CD4-positive, CD25-positive, alpha-beta regulatory T cell (primary cell): ENCODE measurements around the gene SPANXD. TPM values are rescaled to one million over a fixed set of nuclear protein-coding genes. Genes with fewer than 3 reads are reported as not detected.

ENCODE experiments used
- ATAC-seq, 2 donors: fragments of 150-1000 bp; cut with Tn5 transposase; one replicate each; pipeline ENCODE4 v1.10.0; 2021; ENCODE audit warnings: low read depth in 2 of 2, moderate number of reproducible peaks in 2 of 2, moderate library complexity in 1 of 2
- DNase-seq, 3 donors: peaks; one replicate each; pipeline versions ENCODE4 v3.0.0 to v3.0.0-alpha.2; 2012 to 2022; ENCODE audit warnings: mixed read lengths in 1 of 3
- H3K27ac ChIP-seq: one replicate; pipeline ENCODE4 v1.7.0; 2013; ENCODE audit warnings: mild to moderate bottlenecking, low read length; ENCODE audit not compliant: insufficient read depth, poor library complexity, severe bottlenecking
- H3K27me3 ChIP-seq: one replicate; pipeline ENCODE4 v1.7.0; 2013; ENCODE audit warnings: low read length; ENCODE audit not compliant: control insufficient read depth, insufficient read depth
- H3K36me3 ChIP-seq: one replicate; pipeline ENCODE4 v1.7.0; 2013; ENCODE audit warnings: mild to moderate bottlenecking, low read length, moderate library complexity; ENCODE audit not compliant: control insufficient read depth, insufficient read depth
- H3K4me1 ChIP-seq: 2 replicates; pipeline ENCODE4 v1.7.0; 2013; ENCODE audit warnings: mild to moderate bottlenecking, low read length; ENCODE audit not compliant: insufficient read depth, control insufficient read depth, poor library complexity, severe bottlenecking
- H3K4me3 ChIP-seq: one replicate; pipeline ENCODE4 v1.7.0; 2013; ENCODE audit warnings: low read depth, mild to moderate bottlenecking, low read length, moderate library complexity
- H3K9me3 ChIP-seq, 2 experiments: 1 replicate in 1 of 2; 2 replicates in 1 of 2; pipeline ENCODE4 v1.7.0; 2013; ENCODE audit warnings: low read length in 2 of 2, mild to moderate bottlenecking in 1 of 2, moderate library complexity in 1 of 2; ENCODE audit not compliant: control insufficient read depth in 2 of 2
- H3K27ac Mint-ChIP-seq, 3 donors: one replicate each; pipeline ENCODE4 v1.8.0; 2020 to 2022; ENCODE audit warnings: mild to moderate bottlenecking in 3 of 3, mixed read lengths in 3 of 3, moderate library complexity in 2 of 3
- H3K27me3 Mint-ChIP-seq: one replicate; pipeline ENCODE4 v1.8.0; 2022; ENCODE audit warnings: mild to moderate bottlenecking, mixed read lengths
- H3K36me3 Mint-ChIP-seq: one replicate; pipeline ENCODE4 v1.8.0; 2020; ENCODE audit warnings: mixed read lengths
- H3K4me1 Mint-ChIP-seq, 4 donors: one replicate each; pipeline ENCODE4 v1.8.0; 2020 to 2022; ENCODE audit warnings: mixed read lengths in 4 of 4, mild to moderate bottlenecking in 1 of 4
- H3K4me3 Mint-ChIP-seq, 4 donors: one replicate each; pipeline ENCODE4 v1.8.0; 2020 to 2022; ENCODE audit warnings: mild to moderate bottlenecking in 4 of 4, mixed read lengths in 4 of 4, moderate library complexity in 3 of 4
- H3K9me3 Mint-ChIP-seq, 7 donors: one replicate each; pipeline ENCODE4 v1.8.0; 2020 to 2022; ENCODE audit warnings: mixed read lengths in 7 of 7, mild to moderate bottlenecking in 3 of 7, moderate library complexity in 2 of 7
- polyA plus RNA-seq, 4 donors: library from polyadenylated mRNA; unstranded; fragments of 300-500 nt; fragmentation: Illumina TruSeq; gene quantifications; one replicate each; pipeline ENCODE4 v1.2.3, GENCODE V29; 2021
- total RNA-seq: library from RNA; stranded (reverse); gene quantifications from one replicate; pipeline ENCODE4 v1.2.3, GENCODE V29; 2022

Gene SPANXD
- total and polyA plus RNA-seq, 5 donors from 2014 or later: not detected

DNA sequence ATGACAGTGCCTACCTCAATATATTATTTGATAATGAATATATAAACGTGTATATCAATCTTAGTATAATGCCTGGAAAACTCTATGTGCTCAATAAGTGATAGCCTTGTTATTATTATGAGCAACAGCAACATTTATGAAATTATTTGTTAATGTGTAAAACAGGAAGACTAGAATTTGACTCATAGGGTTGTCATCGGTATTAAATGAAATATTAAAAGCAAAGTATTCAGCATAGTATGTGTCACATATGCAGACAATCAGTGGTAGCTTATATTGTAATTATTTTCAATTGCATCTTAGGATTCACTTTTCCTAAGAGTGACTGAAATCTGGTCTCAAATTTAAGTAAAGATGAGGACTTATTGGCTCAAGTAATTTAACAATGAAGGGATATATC, 24.6 kb downstream of the SPANXD start:
- no peaks in the 10 kb centered on the region for H3K36me3 Mint-ChIP-seq
- no peak for ATAC-seq

DNA sequence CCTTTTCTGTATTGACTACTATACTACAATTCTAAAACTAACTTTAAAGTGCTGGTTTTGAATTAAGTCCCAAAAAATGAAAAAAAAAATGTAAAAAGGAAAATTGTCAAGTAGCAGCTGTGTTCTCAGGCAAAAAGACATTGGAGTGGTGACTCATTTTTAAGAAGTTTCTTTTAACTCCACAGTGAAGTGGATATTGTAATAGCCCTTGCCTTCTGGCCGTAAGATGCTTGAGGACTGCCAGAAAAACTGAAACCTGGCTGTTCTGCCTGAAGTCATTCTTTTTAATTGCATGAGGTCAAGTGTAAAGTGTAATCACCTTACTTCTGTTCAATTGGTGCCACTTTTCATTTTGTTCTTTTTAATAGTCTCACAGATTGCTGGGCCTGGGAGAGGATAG, 28.9 kb downstream of the SPANXD start:
- peaks cover 0 to 3% (median 0%) of the 10 kb centered on the region in 7 donors for H3K9me3 Mint-ChIP-seq
- H3K27me3 Mint-ChIP-seq: no peaks in the 10 kb centered on the region
- no peaks in the 10 kb centered on the region for H3K4me1 Mint-ChIP-seq
- no peak overlapping the region for H3K27ac Mint-ChIP-seq
- no peaks in the 10 kb centered on the region for H3K36me3 Mint-ChIP-seq
- Histone ChIP-seq H3K27me3 (no peaks in the 10 kb centered on the region), H3K4me3 (no peak overlapping the region), H3K27ac (no peak overlapping the region), H3K9me3 (peaks cover 0 to 3% of the 10 kb centered on the region in 2 experiments), H3K4me1 (no peaks in the 10 kb centered on the region), H3K36me3 (no peaks in the 10 kb centered on the region)
- no peak for DNase-seq
- ATAC-seq: no peak
- no peak overlapping the region for H3K4me3 Mint-ChIP-seq

More for the DNA sequence above, 24.6 kb downstream of the SPANXD start:
- H3K4me1 ChIP-seq: no peaks in the 10 kb centered on the region
- no peak for DNase-seq
- no peak overlapping the region for H3K4me3 ChIP-seq
- no peaks in the 10 kb centered on the region for H3K36me3 ChIP-seq
- H3K27me3 Mint-ChIP-seq: no peaks in the 10 kb centered on the region
- H3K27me3 ChIP-seq: no peaks in the 10 kb centered on the region
- peaks cover 0 to 2% (median 0%) of the 10 kb centered on the region in 7 donors for H3K9me3 Mint-ChIP-seq
- no peak overlapping the region for H3K4me3 Mint-ChIP-seq
- no peaks in the 10 kb centered on the region for H3K4me1 Mint-ChIP-seq
- no peak overlapping the region for H3K27ac ChIP-seq
- H3K9me3 ChIP-seq: peaks cover 0 to 3% of the 10 kb centered on the region in 2 experiments
- H3K27ac Mint-ChIP-seq: no peak overlapping the region

DNA sequence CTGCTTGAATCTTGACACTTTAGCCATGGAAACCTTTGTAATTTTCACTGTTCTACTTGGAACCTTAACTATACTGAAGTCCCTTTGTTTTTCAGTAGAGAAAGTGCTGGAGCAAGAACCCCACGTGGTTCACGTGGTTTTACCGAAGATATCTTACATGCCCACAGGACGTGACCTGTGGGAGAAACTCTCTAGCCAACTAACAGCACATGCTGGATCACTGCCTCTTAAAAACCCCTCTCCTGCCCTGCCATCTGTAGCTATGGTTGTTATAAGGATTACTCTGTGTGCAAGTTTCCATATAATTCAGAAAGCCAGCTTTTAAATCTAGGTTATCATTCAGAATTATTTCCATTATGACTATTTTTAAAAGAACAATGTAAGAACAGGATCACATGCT, 30.2 kb downstream of the SPANXD start:
- Mint-ChIP-seq H3K27ac (no peak overlapping the region), H3K27me3 (no peaks in the 10 kb centered on the region), H3K9me3 (peaks cover 0 to 3% (median 0%) of the 10 kb centered on the region in 7 donors), H3K36me3 (no peaks in the 10 kb centered on the region), H3K4me1 (no peaks in the 10 kb centered on the region), H3K4me3 (no peak overlapping the region)
- DNase-seq (no peak), ATAC-seq (no peak)
- Histone ChIP-seq H3K36me3 (no peaks in the 10 kb centered on the region), H3K4me3 (no peak overlapping the region), H3K27ac (no peak overlapping the region), H3K4me1 (no peaks in the 10 kb centered on the region), H3K27me3 (no peaks in the 10 kb centered on the region), H3K9me3 (peaks cover 0 to 3% of the 10 kb centered on the region in 2 experiments)

DNA sequence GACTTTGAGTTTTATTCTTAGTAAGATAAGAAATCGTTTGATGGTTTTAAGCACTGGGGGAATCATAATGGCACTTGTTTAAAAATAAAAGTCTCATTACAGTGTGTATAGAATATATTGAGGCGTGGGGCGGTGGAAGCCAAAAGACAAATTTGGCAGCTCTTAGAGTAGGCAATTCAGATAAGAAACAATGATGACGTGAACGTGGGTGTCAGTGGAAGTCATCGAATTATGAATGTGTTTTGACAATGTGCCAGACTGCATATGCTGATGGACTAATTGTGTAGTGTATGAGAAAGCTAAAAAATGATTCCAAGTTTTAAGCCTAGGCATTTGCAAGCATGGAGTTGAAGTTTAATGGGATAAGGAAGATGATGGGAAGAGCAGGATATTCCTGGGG, 35.8 kb downstream of the SPANXD start:
- no peak overlapping the region for H3K4me3 ChIP-seq
- no peaks in the 10 kb centered on the region for H3K9me3 ChIP-seq
- Mint-ChIP-seq H3K27me3 (no peaks in the 10 kb centered on the region), H3K4me3 (no peak overlapping the region), H3K9me3 (no peaks in the 10 kb centered on the region), H3K36me3 (no peaks in the 10 kb centered on the region), H3K4me1 (no peaks in the 10 kb centered on the region), H3K27ac (no peak overlapping the region)
- no peaks in the 10 kb centered on the region for H3K27me3 ChIP-seq
- H3K36me3 ChIP-seq: no peaks in the 10 kb centered on the region
- DNase-seq (no peak), ATAC-seq (no peak)
- no peaks in the 10 kb centered on the region for H3K4me1 ChIP-seq
- H3K27ac ChIP-seq: no peak overlapping the region

DNA sequence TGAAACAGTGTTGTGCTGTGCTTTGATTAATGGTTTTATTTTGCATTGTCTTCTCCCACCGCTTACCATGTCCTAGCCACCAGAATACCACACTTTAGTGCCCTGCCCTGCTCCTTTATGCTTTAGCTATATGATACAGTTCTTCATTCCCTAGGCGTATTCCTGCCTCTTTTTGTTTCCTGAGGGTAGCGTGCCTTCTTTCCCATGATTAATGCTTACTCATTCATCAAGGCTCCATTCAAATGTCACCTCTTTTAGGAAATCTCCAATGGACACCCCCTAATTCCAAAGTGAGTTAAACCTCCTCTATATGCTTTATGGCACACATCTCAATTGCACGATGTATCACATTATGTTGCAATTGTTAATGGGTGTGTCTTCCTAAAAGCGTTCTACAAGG, 46.3 kb downstream of the SPANXD start:
- Mint-ChIP-seq H3K9me3 (peaks cover 0 to 5% (median 0%) of the 10 kb centered on the region in 7 donors), H3K4me1 (no peaks in the 10 kb centered on the region), H3K4me3 (no peak overlapping the region), H3K36me3 (no peaks in the 10 kb centered on the region), H3K27me3 (no peaks in the 10 kb centered on the region), H3K27ac (no peak overlapping the region)
- ATAC-seq (no peak), DNase-seq (no peak)
- Histone ChIP-seq H3K4me3 (no peak overlapping the region), H3K9me3 (no peaks in the 10 kb centered on the region), H3K27me3 (no peaks in the 10 kb centered on the region), H3K4me1 (no peaks in the 10 kb centered on the region), H3K36me3 (no peaks in the 10 kb centered on the region), H3K27ac (no peak overlapping the region)

Other genes with a start within 250 kb of the SPANXD start
- not detected for gene SPANXA1, start 114.0 kb downstream of the SPANXD start, total RNA-seq
- gene SPANXA1, start 114.0 kb downstream of the SPANXD start, polyA plus RNA-seq: not detected
- gene SPANXA2, start 109.0 kb downstream of the SPANXD start, total RNA-seq: not detected
- not detected for gene SPANXA2, start 109.0 kb downstream of the SPANXD start, polyA plus RNA-seq
- gene MAGEC3, start 139.6 kb upstream of the SPANXD start, total RNA-seq: not detected
- gene MAGEC3, start 139.6 kb upstream of the SPANXD start, polyA plus RNA-seq: not detected
- not detected for gene MAGEC1, start 205.2 kb upstream of the SPANXD start, total RNA-seq
- gene MAGEC1, start 205.2 kb upstream of the SPANXD start, polyA plus RNA-seq: not detected